CD4-positive, alpha-beta T cell (primary cell): ENCODE data around the gene ALS2CL. TPM values are rescaled to one million over a fixed set of nuclear protein-coding genes. Genes with fewer than 3 reads are reported as not detected.
A peak's percentile ranks its signal among the peaks of the same experiment; 100 is the strongest.

Source experiments
- ATAC-seq: fragments of 200-7000 bp; cut with Tn5 transposase; one replicate; pipeline ENCODE4 v1.10.0; 2022; ENCODE audit warnings: mild to moderate bottlenecking; ENCODE audit not compliant: poor library complexity
- CTCF ChIA-PET: fragments of 350-600 bp; sonication (Branson Sonifier 250); formaldehyde crosslinking; loops from one replicate; lab custom pipeline; 2021; ENCODE audit warnings: antibody characterized with exemption, inconsistent platforms; lab: Charles Lee
- POLR2A ChIA-PET: fragments of 350-600 bp; sonication (Branson Sonifier 250); formaldehyde crosslinking; loops from one replicate; lab custom pipeline; 2021; ENCODE audit warnings: antibody characterized with exemption, inconsistent platforms; lab: Charles Lee
- DNase-seq, 14 experiments: peaks; one replicate each; pipeline ENCODE4 v3.0.0-alpha.2; 2013 to 2020; ENCODE audit warnings: mixed read lengths in 2 of 14
- H3K27ac ChIP-seq, 2 donors: one replicate each; pipeline versions ENCODE4 v1.5.1 to v1.7.0; 2013; ENCODE audit warnings: low read length in 2 of 2, low read depth in 1 of 2, mild to moderate bottlenecking in 1 of 2
- H3K27me3 ChIP-seq, 2 experiments: 1 replicate in 1 of 2; 2 replicates in 1 of 2; pipeline versions ENCODE4 v1.6.1 to v1.7.0; 2013; ENCODE audit warnings: low read length in 2 of 2, control low read depth in 1 of 2, mild to moderate bottlenecking in 1 of 2, moderate library complexity in 1 of 2; ENCODE audit not compliant: insufficient read depth in 2 of 2, control insufficient read depth in 1 of 2
- H3K36me3 ChIP-seq: one replicate; pipeline ENCODE4 v1.6.1; 2013; ENCODE audit warnings: low read length, control low read depth; ENCODE audit not compliant: insufficient read depth
- H3K4me1 ChIP-seq: one replicate; pipeline ENCODE4 v1.6.1; 2013; ENCODE audit warnings: low read length, control low read depth; ENCODE audit not compliant: insufficient read depth
- H3K4me3 ChIP-seq: one replicate; pipeline ENCODE4 v1.5.1; 2013; ENCODE audit warnings: mild to moderate bottlenecking, low read length, moderate library complexity
- H3K9me3 ChIP-seq, 2 experiments: 1 replicate in 1 of 2; 2 replicates in 1 of 2; pipeline versions ENCODE4 v1.6.1 to v1.7.0; 2013; ENCODE audit warnings: low read length in 2 of 2, mild to moderate bottlenecking in 2 of 2, control low read depth in 1 of 2, moderate library complexity in 1 of 2; ENCODE audit not compliant: control insufficient read depth in 1 of 2, insufficient read depth in 1 of 2
- H3K27ac Mint-ChIP-seq: one replicate; pipeline ENCODE4 v1.8.0; 2020; ENCODE audit warnings: mixed read lengths
- H3K27me3 Mint-ChIP-seq: one replicate; pipeline ENCODE4 v1.8.0; 2021; ENCODE audit warnings: mixed read lengths
- H3K36me3 Mint-ChIP-seq: one replicate; pipeline ENCODE4 v1.8.0; 2021; ENCODE audit warnings: low read depth, mixed read lengths
- H3K4me1 Mint-ChIP-seq: one replicate; pipeline ENCODE4 v1.8.0; 2021; ENCODE audit warnings: low read depth, mixed read lengths
- H3K4me3 Mint-ChIP-seq: one replicate; pipeline ENCODE4 v1.8.0; 2020; ENCODE audit warnings: mild to moderate bottlenecking, mixed read lengths
- H3K9me3 Mint-ChIP-seq: one replicate; pipeline ENCODE4 v1.8.0; 2020; ENCODE audit warnings: mixed read lengths
- intact Hi-C, 2 experiments: fragments of 100-400 bp; cut with DNase I in 1 of 2; cut with micrococcal nuclease in 1 of 2; formaldehyde crosslinking; loops; one replicate each; pipeline versions ENCODE4 v1.15.1 to v1.9.0; 2023 to 2025; cut with DNase I, micrococcal nuclease
- total RNA-seq, 174 experiments: library from RNA in 2 of 174; stranded (reverse) in 2 of 174; gene quantifications; one replicate each; pipeline ENCODE4 v1.2.3 and lab custom pipeline; 2021 to 2026
- TF ChIP-seq, protein P1 (sequence below): fragments of 200-600 bp; IDR thresholded peaks from one replicate; pipeline ENCODE4 v1.8.0; 2022; ENCODE audit warnings: antibody characterized with exemption, mild to moderate bottlenecking

The ALS2CL gene
- total RNA-seq, 2 experiments from 2014 or later = 45.8 to 47.6 TPM

DNA sequence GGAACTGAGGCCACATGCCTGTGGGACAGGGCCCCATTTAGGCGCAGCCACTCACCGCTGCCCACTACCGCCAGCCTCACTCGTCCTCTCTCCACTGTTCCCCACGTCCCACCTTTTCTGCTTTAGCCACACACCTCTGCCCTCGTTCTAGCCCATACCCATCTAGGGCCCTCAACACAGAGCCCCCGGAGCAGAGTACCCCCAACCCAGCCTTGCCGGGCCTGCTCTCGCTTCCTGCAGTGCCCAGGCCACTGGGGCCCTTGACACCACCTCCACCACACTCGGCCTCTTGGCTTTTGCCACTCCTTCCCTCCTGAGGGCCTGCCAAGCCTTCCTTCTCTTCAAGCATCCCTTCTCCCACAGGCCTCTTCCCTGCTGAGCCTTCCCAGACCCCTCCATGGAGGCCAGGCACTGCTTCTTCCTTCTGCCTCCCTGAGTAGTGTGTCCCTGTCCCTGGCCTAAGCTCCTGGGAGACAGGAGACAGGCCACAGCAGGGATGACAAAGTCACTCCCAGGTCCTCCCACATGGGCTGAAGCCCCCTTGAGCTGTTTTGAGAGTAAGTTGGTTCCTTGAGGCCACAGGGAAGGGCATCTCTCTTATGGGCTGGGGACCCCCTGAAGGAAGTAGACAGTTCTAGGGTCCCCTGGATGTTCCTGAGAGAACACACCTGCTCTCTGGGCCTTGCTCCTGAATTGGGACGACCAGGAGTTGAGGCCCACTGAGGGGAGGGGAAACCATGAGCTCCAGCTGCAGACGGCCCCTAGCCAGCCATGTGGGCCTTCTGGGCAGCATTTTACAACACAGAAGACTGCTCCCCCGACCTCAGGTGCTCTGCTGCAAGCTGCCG is 19.8 kb upstream of the ALS2CL start:
- Histone ChIP-seq H3K27me3 (no peaks in the 10 kb centered on the region), H3K4me1 (no peaks in the 10 kb centered on the region), H3K36me3 (no peaks in the 10 kb centered on the region), H3K27ac (no peak overlapping the region), H3K4me3 (no peak overlapping the region), H3K9me3 (no peaks in the 10 kb centered on the region)
- no peak overlapping the region for H3K4me3 Mint-ChIP-seq
- intact Hi-C loops = no loop called here
- TF ChIP-seq, protein P1, sequence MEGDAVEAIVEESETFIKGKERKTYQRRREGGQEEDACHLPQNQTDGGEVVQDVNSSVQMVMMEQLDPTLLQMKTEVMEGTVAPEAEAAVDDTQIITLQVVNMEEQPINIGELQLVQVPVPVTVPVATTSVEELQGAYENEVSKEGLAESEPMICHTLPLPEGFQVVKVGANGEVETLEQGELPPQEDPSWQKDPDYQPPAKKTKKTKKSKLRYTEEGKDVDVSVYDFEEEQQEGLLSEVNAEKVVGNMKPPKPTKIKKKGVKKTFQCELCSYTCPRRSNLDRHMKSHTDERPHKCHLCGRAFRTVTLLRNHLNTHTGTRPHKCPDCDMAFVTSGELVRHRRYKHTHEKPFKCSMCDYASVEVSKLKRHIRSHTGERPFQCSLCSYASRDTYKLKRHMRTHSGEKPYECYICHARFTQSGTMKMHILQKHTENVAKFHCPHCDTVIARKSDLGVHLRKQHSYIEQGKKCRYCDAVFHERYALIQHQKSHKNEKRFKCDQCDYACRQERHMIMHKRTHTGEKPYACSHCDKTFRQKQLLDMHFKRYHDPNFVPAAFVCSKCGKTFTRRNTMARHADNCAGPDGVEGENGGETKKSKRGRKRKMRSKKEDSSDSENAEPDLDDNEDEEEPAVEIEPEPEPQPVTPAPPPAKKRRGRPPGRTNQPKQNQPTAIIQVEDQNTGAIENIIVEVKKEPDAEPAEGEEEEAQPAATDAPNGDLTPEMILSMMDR = no peak
- H3K9me3 Mint-ChIP-seq = no peaks in the 10 kb centered on the region
- ATAC-seq = no peak
- H3K27me3 Mint-ChIP-seq = peaks cover 5% of the 10 kb centered on the region
- ChIA-PET CTCF (no interaction called here), POLR2A (no interaction called here)
- DNase-seq = peak in 2 of 14 experiments; percentile 8 to 19
- peaks cover 5% of the 10 kb centered on the region for H3K36me3 Mint-ChIP-seq
- no peaks in the 10 kb centered on the region for H3K4me1 Mint-ChIP-seq
- peak overlapping the region; percentile 63 for H3K27ac Mint-ChIP-seq

DNA sequence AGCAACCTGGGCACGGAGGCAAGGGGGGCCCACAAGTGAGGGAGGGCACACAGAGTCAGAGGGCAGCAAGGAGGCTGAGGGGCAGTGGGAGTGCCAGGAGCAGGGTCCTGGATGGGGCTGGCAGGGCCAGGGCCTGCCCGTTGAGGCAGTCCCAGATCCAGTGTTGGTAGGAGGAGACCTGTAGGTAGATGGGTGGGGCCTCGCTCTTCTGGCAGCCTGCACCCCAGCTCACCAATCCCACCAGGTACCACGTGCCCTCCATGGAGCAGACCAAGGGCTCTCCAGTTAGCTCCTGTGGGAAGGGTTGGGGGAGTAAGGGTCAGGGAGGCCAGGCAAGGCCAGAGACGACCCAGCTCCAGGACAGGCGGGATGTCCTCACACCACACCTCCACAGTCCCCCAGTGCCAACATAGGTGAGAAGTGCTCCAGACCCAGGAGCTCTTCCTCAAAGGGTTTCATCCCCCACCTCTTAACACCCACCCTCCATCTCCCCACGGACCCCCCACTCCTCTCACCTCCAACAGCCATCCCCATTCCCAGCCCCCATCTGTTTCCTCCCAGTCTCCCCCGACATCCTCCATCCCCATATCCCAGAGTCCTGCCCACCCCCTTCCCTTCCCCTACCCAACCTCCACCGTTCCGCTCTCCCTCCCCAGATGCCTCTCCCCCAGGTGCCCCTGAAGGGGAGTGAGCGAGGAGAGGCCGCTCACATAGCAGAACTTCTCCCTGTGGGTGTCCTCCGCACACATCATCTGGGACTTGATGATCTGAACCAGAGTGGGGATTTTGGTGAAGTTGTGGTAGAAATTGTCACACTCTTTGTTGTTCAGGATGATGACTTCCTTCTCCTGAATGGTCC is 18.9 kb upstream of the ALS2CL start:
- Mint-ChIP-seq H3K27me3 (no peaks in the 10 kb centered on the region), H3K4me1 (no peaks in the 10 kb centered on the region), H3K27ac (no peak overlapping the region), H3K36me3 (peaks cover 5% of the 10 kb centered on the region), H3K9me3 (no peaks in the 10 kb centered on the region), H3K4me3 (no peak overlapping the region)
- Histone ChIP-seq H3K36me3 (no peaks in the 10 kb centered on the region), H3K9me3 (no peaks in the 10 kb centered on the region), H3K4me3 (no peak overlapping the region), H3K27ac (no peak overlapping the region), H3K4me1 (no peaks in the 10 kb centered on the region), H3K27me3 (no peaks in the 10 kb centered on the region)
- DNase-seq = peak in 1 of 14 experiments; percentile 27
- intact Hi-C loops = no loop called here
- ATAC-seq = no peak
- CTCF ChIA-PET = no interaction called here
- POLR2A ChIA-PET = no interaction called here
- TF ChIP-seq, protein P1 = no peak

DNA sequence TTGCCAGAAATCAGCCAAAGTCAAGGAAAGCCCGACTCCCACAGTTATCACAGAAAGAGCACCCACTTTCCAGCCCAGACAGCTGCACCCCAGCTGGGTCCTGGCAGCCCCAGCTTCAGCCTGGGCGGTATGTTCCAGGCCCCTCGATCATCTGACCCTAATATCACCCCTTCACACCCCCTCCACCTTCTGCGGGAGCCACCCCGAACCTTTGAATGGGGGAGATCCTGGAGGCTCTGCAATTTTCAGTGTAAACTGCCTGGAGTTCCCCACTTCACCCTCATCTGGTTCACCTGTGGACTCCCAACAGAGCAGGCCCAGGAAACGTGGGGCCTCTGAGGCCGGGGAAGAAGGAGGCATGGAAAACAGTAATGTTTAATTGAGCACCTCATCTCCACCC is 18.3 kb upstream of the ALS2CL start:
- Mint-ChIP-seq H3K4me1 (no peaks in the 10 kb centered on the region), H3K9me3 (no peaks in the 10 kb centered on the region), H3K36me3 (peaks cover 5% of the 10 kb centered on the region), H3K4me3 (no peak overlapping the region), H3K27me3 (no peaks in the 10 kb centered on the region), H3K27ac (no peak overlapping the region)
- ChIA-PET CTCF (no interaction called here), POLR2A (no interaction called here)
- Histone ChIP-seq H3K4me1 (no peaks in the 10 kb centered on the region), H3K9me3 (no peaks in the 10 kb centered on the region), H3K27ac (no peak overlapping the region), H3K4me3 (no peak overlapping the region), H3K36me3 (no peaks in the 10 kb centered on the region), H3K27me3 (no peaks in the 10 kb centered on the region)
- intact Hi-C loops = no loop called here
- ATAC-seq = no peak
- TF ChIP-seq, protein P1 = no peak
- no peak for DNase-seq
